Measurements from ENCODE around the gene PRR15.

- no peak for TF ChIP-seq CTCF (IDR thresholded peaks at IDR 0.05; ENCODE audit: low read length)
- TF ChIP-seq EZH2 (IDR thresholded peaks at IDR 0.05; ENCODE audit: borderline replicate concordance, low read length), result no peak
Measured at GRCh38 chr7:29539471-29539870, 24.2 kb upstream of the PRR15 start.
